K562 (cell line): ENCODE results near the gene CRNKL1. TPM values are rescaled to one million over a fixed set of nuclear protein-coding genes. Genes with fewer than 3 reads are reported as not detected.

Source experiments
- ARID4B ChIP-seq: sonication (generic); formaldehyde crosslinking; IDR thresholded peaks from 2 replicates; pipeline ENCODE4 v1.8.0; 2022; ENCODE audit warnings: mild to moderate bottlenecking, missing genetic modification reagents
- CSDE1 ChIP-seq, 2 experiments: fragments of 450-650 bp; IDR thresholded peaks; 2 replicates each; pipeline ENCODE4 v1.6.1; 2016; ENCODE audit warnings: mild to moderate bottlenecking in 1 of 2
- ELF2 ChIP-seq: fragments of 250-450 bp; sonication (Bioruptor Pico); IDR thresholded peaks from 2 replicates; pipeline ENCODE4 v1.5.0; 2021; ENCODE audit warnings: mild to moderate bottlenecking
- GABPA ChIP-seq: fragments of 200-800 bp; sonication (Bioruptor generic); conservative IDR thresholded peaks from 2 replicates; pipeline ENCODE4 v1.6.1; 2016; ENCODE audit warnings: low read depth, missing genetic modification characterization, missing compliant biosample characterization
- HCFC1 ChIP-seq: IDR thresholded peaks from 2 replicates; pipeline ENCODE4 v1.6.1; 2012; ENCODE audit warnings: low read depth, low read length, improper control_type of control experiment
- NCOR1 ChIP-seq: fragments of 450-650 bp; IDR thresholded peaks from 2 replicates; pipeline ENCODE4 v1.6.1; 2016; ENCODE audit warnings: mild to moderate bottlenecking, moderate library complexity
- PCBP1 ChIP-seq: fragments of 200-400 bp; formaldehyde crosslinking; IDR thresholded peaks from 2 replicates; pipeline ENCODE4 v1.6.1; 2018; ENCODE audit warnings: mild to moderate bottlenecking, low read depth, low read length; ENCODE audit not compliant: poor library complexity, severe bottlenecking
- SAFB2 ChIP-seq: fragments of 200-400 bp; formaldehyde crosslinking; IDR thresholded peaks from 2 replicates; pipeline ENCODE4 v1.6.1; 2018; ENCODE audit warnings: borderline replicate concordance, low read length, low read depth, moderate library complexity; ENCODE audit not compliant: severe bottlenecking
- TAF1 ChIP-seq: IDR thresholded peaks from 2 replicates; pipeline ENCODE4 v1.6.1; 2011; ENCODE audit warnings: mild to moderate bottlenecking, low read length, moderate library complexity; ENCODE audit not compliant: insufficient read depth, control insufficient read depth, severe bottlenecking; ENCODE audit errors: extremely low read depth
- ZBTB12 ChIP-seq: fragments of 250-450 bp; sonication (Bioruptor Pico); IDR thresholded peaks from 2 replicates; pipeline ENCODE4 v1.4.0; 2020
- ZNF316 ChIP-seq: fragments of 450-650 bp; IDR thresholded peaks from 2 replicates; pipeline ENCODE4 v1.6.1; 2016
- polyA plus RNA-seq, 8 experiments: library from polyadenylated mRNA; depleted of rRNA in 4 of 8; stranded (reverse) in 5 of 8; unstranded in 3 of 8; fragments of >200 nt; fragmentation: Nextera tagmentation in 2 of 8; fragmentation: Illumina TruSeq in 1 of 8; extraction: Ambion mirVana in 2 of 8; extraction: Trizol in 1 of 8; gene quantifications; 2 replicates each; pipeline versions ENCODE4 v1.2.1 to v1.2.3, GENCODE V29; 2011 to 2014; ENCODE audit warnings: inconsistent platforms in 1 of 8, missing spikeins in 1 of 8
- total RNA-seq, 7 experiments: library from RNA; depleted of rRNA in 6 of 7; stranded (reverse); fragments of >200 nt in 6 of 7; fragmentation: Illumina TruSeq in 2 of 7; extraction: Trizol in 2 of 7; gene quantifications; 2 replicates each; pipeline versions ENCODE4 v1.2.1 to v1.2.3, GENCODE V29; 2011 to 2021; ENCODE audit warnings: low replicate concordance in 1 of 7
- TF ChIP-seq, protein P1 (sequence below): fragments of 450-650 bp; IDR thresholded peaks from 2 replicates; pipeline ENCODE4 v1.6.1; 2016; ENCODE audit warnings: borderline replicate concordance

The CRNKL1 gene
- total and polyA plus RNA-seq, 9 of the 15 experiments (the other 6 are each of a cell fraction or from before 2014, with no cell fraction given): 8.1 to 17.0 (median 11.7) TPM

DNA sequence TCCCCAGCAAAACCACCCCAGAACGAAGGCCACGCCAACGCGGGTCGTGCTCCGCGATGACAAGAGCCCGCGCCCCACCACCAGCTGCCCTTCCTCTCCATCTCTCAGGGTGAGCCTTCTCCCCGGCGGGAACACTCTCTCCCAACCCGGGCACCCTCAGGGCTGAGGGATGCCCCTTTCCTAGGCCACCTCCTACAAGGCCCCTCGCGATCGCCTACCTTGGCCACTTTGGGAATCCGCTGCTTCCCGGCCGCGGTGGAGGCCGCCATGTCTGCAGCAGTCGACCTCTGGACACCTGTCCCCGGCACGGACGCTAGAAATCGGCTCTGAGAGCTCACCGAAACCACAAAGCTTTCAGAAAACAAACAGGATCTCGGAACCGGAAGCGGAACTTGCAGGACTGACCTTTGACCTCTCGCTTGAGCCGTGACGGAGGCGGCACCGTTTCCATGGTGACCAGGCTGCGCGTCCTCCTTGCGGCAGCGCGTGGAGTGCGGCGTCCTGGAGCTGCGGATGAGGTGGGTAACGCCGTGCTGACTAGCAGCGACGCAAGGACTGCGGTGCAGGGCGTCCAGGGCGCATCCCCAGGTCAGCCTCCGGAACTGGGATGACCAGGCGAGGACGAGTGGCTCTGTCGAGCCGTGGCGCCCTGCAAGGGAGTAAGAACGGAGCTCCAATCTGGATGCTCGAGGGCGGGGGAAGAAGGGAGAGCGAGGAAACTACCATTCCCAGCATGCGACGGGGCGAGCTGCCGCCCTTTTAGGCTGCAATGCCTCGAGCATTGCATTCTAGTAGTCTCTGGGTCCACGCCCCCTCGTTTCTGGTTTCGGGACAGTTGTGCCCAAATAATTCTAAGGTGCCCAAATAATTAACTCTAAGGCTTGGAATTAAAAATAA is at the start of gene CRNKL1, which contains the start of gene CFAP61 (continued):
- TF ChIP-seq, protein P1, sequence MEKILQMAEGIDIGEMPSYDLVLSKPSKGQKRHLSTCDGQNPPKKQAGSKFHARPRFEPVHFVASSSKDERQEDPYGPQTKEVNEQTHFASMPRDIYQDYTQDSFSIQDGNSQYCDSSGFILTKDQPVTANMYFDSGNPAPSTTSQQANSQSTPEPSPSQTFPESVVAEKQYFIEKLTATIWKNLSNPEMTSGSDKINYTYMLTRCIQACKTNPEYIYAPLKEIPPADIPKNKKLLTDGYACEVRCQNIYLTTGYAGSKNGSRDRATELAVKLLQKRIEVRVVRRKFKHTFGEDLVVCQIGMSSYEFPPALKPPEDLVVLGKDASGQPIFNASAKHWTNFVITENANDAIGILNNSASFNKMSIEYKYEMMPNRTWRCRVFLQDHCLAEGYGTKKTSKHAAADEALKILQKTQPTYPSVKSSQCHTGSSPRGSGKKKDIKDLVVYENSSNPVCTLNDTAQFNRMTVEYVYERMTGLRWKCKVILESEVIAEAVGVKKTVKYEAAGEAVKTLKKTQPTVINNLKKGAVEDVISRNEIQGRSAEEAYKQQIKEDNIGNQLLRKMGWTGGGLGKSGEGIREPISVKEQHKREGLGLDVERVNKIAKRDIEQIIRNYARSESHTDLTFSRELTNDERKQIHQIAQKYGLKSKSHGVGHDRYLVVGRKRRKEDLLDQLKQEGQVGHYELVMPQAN: peak; percentile 100
- no peak for TF ChIP-seq ZBTB12 (CRISPR knock-in tag)
- peak; percentile 23 for TF ChIP-seq PCBP1
- TF ChIP-seq ZNF316: no peak
- peak; percentile 95 for TF ChIP-seq GABPA
- peak in 1 of 2 experiments; percentile 93; a peak in 2 of 4 replicates for TF ChIP-seq CSDE1 (IDR thresholded peaks at IDR 0.05)
- TF ChIP-seq TAF1: peak; percentile 29
- peak; percentile 83 for TF ChIP-seq HCFC1
- no peak for TF ChIP-seq SAFB2
- peak; percentile 52; the same call in 1 of the 2 replicates for TF ChIP-seq ELF2 (CRISPR knock-in tag)
- no peak for TF ChIP-seq NCOR1
- peak; percentile 99 for TF ChIP-seq ARID4B (CRISPR knock-in tag)
